Body of pancreas (tissue), 4 donors: Measurements from ENCODE around the gene UXS1.

Experiments used
- POLR2A ChIP-seq, 3 donors: fragments of 450-650 bp; IDR thresholded peaks; one replicate each; pipeline ENCODE4 v1.6.1; 2016; ENCODE audit warnings: antibody characterized with exemption in 3 of 3, mild to moderate bottlenecking in 2 of 3
- TF ChIP-seq, protein P1 (sequence below), 7 experiments: fragments of 450-650 bp in 4 of 7; fragments of 200-600 bp in 3 of 7; sonication (generic) in 3 of 7; IDR thresholded peaks; one replicate each; pipeline ENCODE4 v1.5.1; 2016 to 2019; ENCODE audit warnings: antibody characterized with exemption in 7 of 7

DNA sequence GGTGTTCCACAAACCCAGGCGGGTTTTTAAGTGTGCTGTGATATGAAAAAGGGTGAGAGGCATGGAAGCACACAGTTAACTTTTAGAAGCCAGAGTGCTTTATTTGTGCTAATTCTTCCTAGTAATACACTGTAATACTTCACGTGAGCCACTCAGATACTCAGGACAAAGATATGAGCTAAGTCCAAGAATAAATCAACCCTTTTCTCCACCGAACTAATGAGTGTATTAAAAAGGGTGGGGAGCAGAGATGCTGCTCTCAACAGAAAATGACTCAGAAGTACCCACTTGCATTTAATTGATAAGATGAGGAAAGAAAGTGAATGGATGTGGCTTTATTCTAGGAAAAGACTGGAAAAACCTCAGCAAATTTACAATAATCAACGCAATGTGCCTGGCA is 79.9 kb downstream of the UXS1 start:
- TF ChIP-seq, protein P1, sequence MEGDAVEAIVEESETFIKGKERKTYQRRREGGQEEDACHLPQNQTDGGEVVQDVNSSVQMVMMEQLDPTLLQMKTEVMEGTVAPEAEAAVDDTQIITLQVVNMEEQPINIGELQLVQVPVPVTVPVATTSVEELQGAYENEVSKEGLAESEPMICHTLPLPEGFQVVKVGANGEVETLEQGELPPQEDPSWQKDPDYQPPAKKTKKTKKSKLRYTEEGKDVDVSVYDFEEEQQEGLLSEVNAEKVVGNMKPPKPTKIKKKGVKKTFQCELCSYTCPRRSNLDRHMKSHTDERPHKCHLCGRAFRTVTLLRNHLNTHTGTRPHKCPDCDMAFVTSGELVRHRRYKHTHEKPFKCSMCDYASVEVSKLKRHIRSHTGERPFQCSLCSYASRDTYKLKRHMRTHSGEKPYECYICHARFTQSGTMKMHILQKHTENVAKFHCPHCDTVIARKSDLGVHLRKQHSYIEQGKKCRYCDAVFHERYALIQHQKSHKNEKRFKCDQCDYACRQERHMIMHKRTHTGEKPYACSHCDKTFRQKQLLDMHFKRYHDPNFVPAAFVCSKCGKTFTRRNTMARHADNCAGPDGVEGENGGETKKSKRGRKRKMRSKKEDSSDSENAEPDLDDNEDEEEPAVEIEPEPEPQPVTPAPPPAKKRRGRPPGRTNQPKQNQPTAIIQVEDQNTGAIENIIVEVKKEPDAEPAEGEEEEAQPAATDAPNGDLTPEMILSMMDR (IDR thresholded peaks at IDR 0.05) = no peak
- TF ChIP-seq POLR2A (IDR thresholded peaks at IDR 0.05) = no peak
